Omental fat pad (tissue), 4 donors: Measurements from ENCODE around the gene CAMSAP1. TPM values are rescaled to one million over a fixed set of nuclear protein-coding genes. Genes with fewer than 3 reads are reported as not detected.

Experiments
- ATAC-seq: fragments of 150-250 bp; one replicate; pipeline ENCODE4 v1.9.1; 2016; ENCODE audit warnings: mild to moderate bottlenecking, moderate library complexity; ENCODE audit not compliant: low FRiP score
- DNase-seq: peaks from one replicate; pipeline ENCODE4 v3.0.0-alpha.2; 2019; ENCODE audit warnings: low spot score
- total RNA-seq, 4 donors: library from RNA; depleted of rRNA; stranded (reverse); fragments of >200 nt; gene quantifications; one replicate each; pipeline ENCODE4 v1.1.0, GENCODE V29; 2016
- TF ChIP-seq, protein P1 (sequence below), 3 donors: fragments of 450-650 bp; IDR thresholded peaks; one replicate each; pipeline ENCODE4 v1.5.1; 2016 to 2017; ENCODE audit warnings: antibody characterized with exemption in 3 of 3, mild to moderate bottlenecking in 3 of 3, moderate library complexity in 2 of 3

Gene CAMSAP1
- total RNA-seq, 4 donors from 2014 or later: 22.3 to 52.5 (median 33.2) TPM

DNA sequence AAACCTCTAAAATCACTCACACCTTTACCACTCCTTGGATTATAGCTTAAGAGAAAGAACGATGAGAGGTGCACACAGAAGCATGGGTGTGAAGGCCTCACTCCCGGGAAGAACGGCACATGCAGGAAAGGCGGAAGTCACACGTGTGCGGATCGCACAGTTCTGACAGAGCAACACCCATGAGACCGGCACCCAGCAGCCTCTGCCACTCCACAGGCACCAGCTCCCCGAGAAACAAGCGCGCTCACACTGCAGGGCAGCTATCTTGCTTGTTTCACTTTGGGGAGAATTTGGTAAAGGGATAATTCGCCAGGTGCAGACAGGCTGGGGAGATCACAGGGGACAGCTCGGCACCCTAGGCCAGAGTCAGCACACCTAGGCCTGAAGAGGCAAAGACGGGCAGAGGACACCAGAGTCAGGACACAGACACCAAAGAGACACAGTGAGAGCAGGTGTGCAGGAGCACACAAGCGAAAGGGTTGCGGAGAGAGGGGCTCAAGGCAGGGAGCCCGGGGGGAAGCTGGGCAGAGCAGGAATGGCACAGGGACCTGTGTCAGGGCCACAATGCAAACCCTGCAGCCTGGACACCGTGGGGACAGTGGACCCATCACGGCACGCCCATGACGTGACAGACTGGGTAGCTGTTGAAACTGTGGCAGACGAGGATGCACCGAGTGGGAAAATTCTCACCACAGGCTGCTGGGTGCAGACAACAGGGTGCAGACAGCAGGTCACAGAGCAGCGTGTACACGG, 81.7 kb downstream of the CAMSAP1 start:
- DNase-seq: no peak

DNA sequence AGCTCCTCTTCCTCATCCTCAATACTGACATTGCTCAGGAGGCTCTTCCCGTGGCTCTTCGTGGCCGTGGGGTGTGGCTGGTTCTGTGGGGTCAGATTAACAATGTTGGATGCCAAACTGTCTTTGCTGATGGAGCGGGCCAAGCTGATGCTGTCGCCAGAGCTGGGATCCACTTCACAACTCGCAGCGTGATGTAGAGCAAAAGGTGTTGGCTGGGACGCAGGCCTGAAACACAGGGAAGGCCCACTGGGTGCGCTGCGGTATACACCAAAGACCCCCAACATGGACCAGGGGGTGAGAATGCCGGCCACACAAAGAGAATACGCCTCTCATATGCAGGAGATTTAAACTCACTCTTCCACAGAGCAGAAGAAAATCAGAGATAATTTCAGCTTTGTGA, 84.3 kb downstream of the CAMSAP1 start:
- TF ChIP-seq, protein P1, sequence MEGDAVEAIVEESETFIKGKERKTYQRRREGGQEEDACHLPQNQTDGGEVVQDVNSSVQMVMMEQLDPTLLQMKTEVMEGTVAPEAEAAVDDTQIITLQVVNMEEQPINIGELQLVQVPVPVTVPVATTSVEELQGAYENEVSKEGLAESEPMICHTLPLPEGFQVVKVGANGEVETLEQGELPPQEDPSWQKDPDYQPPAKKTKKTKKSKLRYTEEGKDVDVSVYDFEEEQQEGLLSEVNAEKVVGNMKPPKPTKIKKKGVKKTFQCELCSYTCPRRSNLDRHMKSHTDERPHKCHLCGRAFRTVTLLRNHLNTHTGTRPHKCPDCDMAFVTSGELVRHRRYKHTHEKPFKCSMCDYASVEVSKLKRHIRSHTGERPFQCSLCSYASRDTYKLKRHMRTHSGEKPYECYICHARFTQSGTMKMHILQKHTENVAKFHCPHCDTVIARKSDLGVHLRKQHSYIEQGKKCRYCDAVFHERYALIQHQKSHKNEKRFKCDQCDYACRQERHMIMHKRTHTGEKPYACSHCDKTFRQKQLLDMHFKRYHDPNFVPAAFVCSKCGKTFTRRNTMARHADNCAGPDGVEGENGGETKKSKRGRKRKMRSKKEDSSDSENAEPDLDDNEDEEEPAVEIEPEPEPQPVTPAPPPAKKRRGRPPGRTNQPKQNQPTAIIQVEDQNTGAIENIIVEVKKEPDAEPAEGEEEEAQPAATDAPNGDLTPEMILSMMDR (IDR thresholded peaks at IDR 0.05): no peak
- no peak for DNase-seq
- no peak for ATAC-seq

More for the DNA sequence above, 81.7 kb downstream of the CAMSAP1 start:
- ATAC-seq: no peak
- TF ChIP-seq, protein P1 (IDR thresholded peaks at IDR 0.05): no peak

DNA sequence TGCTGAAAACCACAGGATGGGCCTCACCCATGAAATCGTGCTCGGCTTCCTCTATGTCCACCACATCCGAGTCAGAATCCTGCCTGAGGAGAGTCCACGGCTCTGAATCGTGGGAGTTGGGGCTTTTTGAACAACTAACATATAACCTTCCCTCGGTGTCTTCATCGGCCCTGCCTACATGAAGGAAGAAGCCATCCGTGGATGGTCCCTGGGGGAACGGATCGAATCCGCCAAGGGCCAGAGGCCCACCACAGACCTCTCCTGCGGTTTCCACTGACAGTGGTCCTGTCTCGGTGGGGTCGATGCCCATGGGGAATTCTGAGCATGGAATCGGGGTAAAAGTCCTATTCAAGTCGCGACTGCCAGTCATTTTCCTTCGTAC, 85.0 kb downstream of the CAMSAP1 start:
- TF ChIP-seq, protein P1 (IDR thresholded peaks at IDR 0.05): no peak
- ATAC-seq: no peak

DNA sequence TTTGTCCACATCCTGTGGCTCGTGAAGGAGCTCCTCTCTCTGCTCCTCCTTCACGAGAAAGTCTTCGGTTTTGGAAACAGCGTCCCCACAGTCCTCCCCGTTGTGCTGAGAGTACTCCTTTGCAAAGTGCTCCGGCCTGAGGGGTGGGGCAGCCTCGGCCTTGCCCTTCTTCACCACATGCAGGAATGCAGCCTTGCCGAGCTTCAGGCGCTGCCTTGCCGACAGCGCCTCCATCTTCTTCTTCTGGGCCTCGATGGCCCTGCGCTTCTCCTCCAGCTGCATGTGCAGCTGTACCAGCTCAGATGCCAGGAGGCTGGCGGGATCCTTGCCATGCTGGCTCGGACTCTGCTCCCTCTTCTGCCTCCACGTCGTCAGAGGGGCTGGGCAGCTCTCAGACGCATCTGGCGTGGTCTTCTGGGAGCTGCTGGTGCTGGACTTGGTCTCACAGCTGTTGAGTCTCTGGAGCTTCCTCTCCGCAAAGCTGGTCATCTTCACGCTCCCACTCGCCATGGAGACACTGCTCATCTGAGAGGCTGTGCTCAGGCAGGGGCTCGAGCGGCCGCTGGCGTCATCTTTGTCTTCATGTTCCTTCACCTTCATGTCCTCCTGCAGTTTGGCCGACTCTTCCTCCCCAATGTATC, 85.5 kb downstream of the CAMSAP1 start:
- TF ChIP-seq, protein P1 (IDR thresholded peaks at IDR 0.05): no peak
- DNase-seq (no peak), ATAC-seq (no peak)

More for the DNA sequence above, 85.0 kb downstream of the CAMSAP1 start:
- no peak for DNase-seq

DNA sequence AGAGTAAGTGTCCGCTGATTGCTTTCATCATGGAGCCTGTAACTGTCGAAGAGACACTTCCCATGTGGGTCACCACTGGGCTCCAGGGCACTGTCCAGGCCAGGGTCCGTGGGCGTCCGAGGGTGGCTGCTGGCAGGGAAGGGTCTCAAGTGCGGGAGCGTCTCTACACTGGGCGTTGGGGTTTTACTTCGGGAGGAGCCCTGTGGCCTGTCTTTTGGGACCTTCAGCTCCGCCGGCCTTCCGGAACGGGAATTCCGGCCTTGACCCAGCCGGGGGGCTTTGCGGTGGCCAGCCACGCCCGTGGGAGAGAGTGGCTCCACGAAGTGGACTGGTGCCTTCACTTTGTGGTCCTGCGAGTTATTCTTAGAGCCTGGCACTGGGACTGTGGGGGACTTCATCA, 86.2 kb downstream of the CAMSAP1 start:
- DNase-seq: no peak
- no peak for ATAC-seq
- TF ChIP-seq, protein P1 (IDR thresholded peaks at IDR 0.05): no peak

DNA sequence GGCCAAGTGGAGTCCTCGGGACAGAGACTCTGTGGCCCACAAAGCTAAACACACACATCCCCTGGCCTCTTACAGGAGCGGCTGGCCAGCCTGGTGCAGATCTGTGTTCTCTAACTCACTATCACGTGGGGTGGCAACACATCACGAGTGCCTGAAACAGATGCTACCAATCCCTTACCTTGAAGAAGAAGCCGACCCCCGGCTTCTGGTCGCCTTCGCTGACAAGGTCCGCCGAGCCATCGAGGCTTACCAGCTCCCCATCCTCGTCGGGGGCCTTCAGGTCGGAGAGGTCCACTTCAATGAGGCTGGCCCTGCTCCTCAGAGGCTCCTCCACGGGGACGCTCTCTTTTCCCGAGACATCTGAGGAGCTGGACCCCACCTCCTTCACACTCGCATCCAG, 86.7 kb downstream of the CAMSAP1 start:
- TF ChIP-seq, protein P1 (IDR thresholded peaks at IDR 0.05): no peak
- DNase-seq (no peak), ATAC-seq (no peak)

DNA sequence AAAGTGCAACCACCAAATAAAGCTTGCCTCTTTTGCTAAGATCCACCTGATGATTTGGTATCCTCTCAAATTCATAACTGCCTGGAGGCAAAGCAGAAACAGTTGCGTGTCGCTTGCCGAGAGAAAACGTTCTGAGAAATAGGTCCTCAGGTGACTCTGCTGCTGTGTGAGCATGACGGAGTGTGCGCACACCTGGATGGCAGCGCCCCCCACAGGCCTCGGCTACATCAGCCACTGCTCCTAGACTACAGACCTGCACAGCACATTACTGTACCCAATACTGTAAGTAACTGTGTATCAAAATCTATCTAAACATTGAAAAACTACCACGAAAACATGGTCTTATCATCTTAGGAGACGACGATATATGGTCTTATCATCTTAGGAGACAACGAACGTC, 87.4 kb downstream of the CAMSAP1 start:
- DNase-seq (no peak), ATAC-seq (no peak)
- TF ChIP-seq, protein P1 (IDR thresholded peaks at IDR 0.05): no peak
